HepG2 (cell line): Measurements from ENCODE around the gene HSP90AA1. TPM values are rescaled to one million over a fixed set of nuclear protein-coding genes. Genes with fewer than 3 reads are reported as not detected.

Experiments used
- BRD4 ChIP-seq: sonication (generic); formaldehyde crosslinking; IDR thresholded peaks from 2 replicates; pipeline ENCODE4 v1.4.0; 2020; ENCODE audit warnings: missing genetic modification reagents
- EHMT2 ChIP-seq: fragments of 200-600 bp; sonication (generic); IDR thresholded peaks from 2 replicates; pipeline ENCODE4 v1.7.0; 2017; ENCODE audit warnings: antibody characterized with exemption, low read depth, low read length, borderline replicate concordance
- GTF2F1 ChIP-seq: fragments of 150-350 bp; IDR thresholded peaks from 2 replicates; pipeline ENCODE4 v1.6.1; 2014; ENCODE audit warnings: low read length
- HDAC1 ChIP-seq: sonication (generic); formaldehyde crosslinking; IDR thresholded peaks from 2 replicates; pipeline ENCODE4 v1.5.1; 2020; ENCODE audit warnings: mild to moderate bottlenecking, missing genetic modification reagents
- IKZF4 ChIP-seq: sonication (generic); formaldehyde crosslinking; IDR thresholded peaks from 2 replicates; pipeline ENCODE4 v1.5.1; 2020; ENCODE audit warnings: borderline replicate concordance, mild to moderate bottlenecking, low read depth, missing genetic modification reagents; ENCODE audit errors: not compliant biosample characterization
- MTA3 ChIP-seq: sonication (generic); formaldehyde crosslinking; IDR thresholded peaks from 2 replicates; pipeline ENCODE4 v1.4.0; 2020; ENCODE audit warnings: missing genetic modification reagents
- RAD51 ChIP-seq: fragments of 450-650 bp; IDR thresholded peaks from 2 replicates; pipeline ENCODE4 v1.6.1; 2016; ENCODE audit warnings: borderline replicate concordance
- RBM39 ChIP-seq: fragments of 200-400 bp; formaldehyde crosslinking; IDR thresholded peaks from one replicate; pipeline ENCODE4 v1.6.1; 2018; ENCODE audit warnings: antibody characterized with exemption, mild to moderate bottlenecking, low read depth, low read length; ENCODE audit not compliant: poor library complexity, severe bottlenecking
- RCOR2 ChIP-seq: IDR thresholded peaks from 2 replicates; pipeline ENCODE4 v1.6.1; 2016; ENCODE audit warnings: missing biosample characterization, missing genetic modification reagents
- ZNF160 ChIP-seq: sonication (generic); formaldehyde crosslinking; IDR thresholded peaks from 2 replicates; pipeline ENCODE4 v1.8.0; 2022; ENCODE audit warnings: mild to moderate bottlenecking, inconsistent platforms, missing genetic modification reagents
- ZNF780A ChIP-seq: sonication (generic); formaldehyde crosslinking; IDR thresholded peaks from 2 replicates; pipeline ENCODE4 v1.8.0; 2022; ENCODE audit warnings: mild to moderate bottlenecking, missing genetic modification reagents, moderate library complexity
- ZNF781 ChIP-seq: sonication (generic); formaldehyde crosslinking; IDR thresholded peaks from 2 replicates; pipeline ENCODE4 v1.5.1; 2020; ENCODE audit warnings: borderline replicate concordance, mild to moderate bottlenecking, missing genetic modification reagents; ENCODE audit errors: not compliant biosample characterization
- ZNF792 ChIP-seq: IDR thresholded peaks from 2 replicates; pipeline ENCODE4 v1.6.1; 2016
- polyA plus RNA-seq, 8 experiments: library from polyadenylated mRNA; depleted of rRNA in 3 of 8; stranded (reverse) in 7 of 8; unstranded in 1 of 8; fragments of >200 nt; fragmentation: Illumina TruSeq in 4 of 8; extraction: Trizol in 4 of 8; gene quantifications; 2 replicates each; pipeline versions ENCODE4 v1.2.1 to v1.2.3, GENCODE V29; 2011 to 2016; ENCODE audit warnings: low read depth in 4 of 8, missing spikeins in 1 of 8, mixed read lengths in 1 of 8; ENCODE audit not compliant: insufficient read depth in 1 of 8
- total RNA-seq, 5 experiments: library from RNA; depleted of rRNA; stranded (reverse); fragments of >200 nt; fragmentation: Illumina TruSeq; extraction: Trizol; gene quantifications; 2 replicates each; pipeline ENCODE4 v1.2.3, GENCODE V29; 2016; ENCODE audit warnings: low read depth in 1 of 5
- TF ChIP-seq, protein P1 (sequence below): sonication (generic); formaldehyde crosslinking; IDR thresholded peaks from 2 replicates; pipeline ENCODE4 v1.4.0; 2020; ENCODE audit warnings: mild to moderate bottlenecking, low read depth, missing genetic modification reagents
- TF ChIP-seq, protein P2 (sequence below): sonication (generic); formaldehyde crosslinking; IDR thresholded peaks from 2 replicates; pipeline ENCODE4 v1.4.0; 2020; ENCODE audit warnings: low read depth, missing genetic modification reagents

HSP90AA1 gene
- total and polyA plus RNA-seq, 2 of the 13 experiments (the other 11 are each of a cell fraction or from before 2014, with no cell fraction given) = 262 to 636 TPM

DNA sequence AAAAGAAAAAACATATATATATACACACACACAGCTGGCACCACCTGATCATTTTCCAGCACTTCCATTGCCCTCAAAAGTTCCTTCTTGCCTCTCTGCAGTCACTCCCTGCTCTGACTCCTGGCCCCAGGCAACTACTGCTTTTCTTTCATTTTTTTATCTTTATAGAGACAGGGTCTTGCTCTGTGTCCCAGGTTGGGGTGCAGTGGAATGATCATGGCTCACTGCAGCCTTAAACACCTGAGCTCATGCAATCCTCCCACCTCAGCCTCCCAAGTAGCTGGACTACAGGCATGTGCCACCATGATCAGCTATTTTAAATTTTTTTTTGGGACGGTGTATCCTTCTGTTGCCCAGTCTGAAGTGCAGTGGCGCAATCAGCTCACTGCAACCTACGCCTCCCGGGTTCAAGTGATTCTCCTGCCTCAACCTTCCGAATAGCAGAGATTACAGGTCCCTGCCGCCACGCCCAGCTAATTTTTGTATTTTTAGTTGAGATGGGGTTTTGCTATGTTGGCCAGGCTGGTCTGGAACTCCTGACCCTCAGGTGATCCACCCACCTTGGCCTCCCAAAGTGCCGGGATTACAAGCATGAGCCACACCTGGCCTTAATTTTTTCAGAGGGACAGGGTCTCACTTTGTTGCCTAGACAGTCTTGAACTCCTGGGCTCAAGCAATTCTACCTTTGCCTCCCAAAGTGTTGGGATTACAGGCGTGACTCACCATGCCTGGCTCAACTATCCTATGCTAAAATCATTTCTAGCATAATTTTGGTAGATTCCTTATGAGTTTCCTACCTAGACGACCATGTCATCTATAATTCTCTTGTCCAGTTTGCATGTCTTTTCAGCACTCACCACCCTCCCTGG lies 7.8 kb downstream of the HSP90AA1 start (continued):
- TF ChIP-seq ZNF781 (CRISPR knock-in tag) (no peak), GTF2F1 (no peak), RBM39 (no peak), ZNF792 (CRISPR knock-in tag) (no peak), EHMT2 (no peak), ZNF780A (CRISPR knock-in tag) (no peak), ZNF160 (CRISPR knock-in tag) (no peak), IKZF4 (CRISPR knock-in tag) (no peak), BRD4 (no peak), RCOR2 (CRISPR knock-in tag) (no peak), RAD51 (no peak), HDAC1 (CRISPR knock-in tag) (no peak), MTA3 (no peak)
- TF ChIP-seq, protein P1, sequence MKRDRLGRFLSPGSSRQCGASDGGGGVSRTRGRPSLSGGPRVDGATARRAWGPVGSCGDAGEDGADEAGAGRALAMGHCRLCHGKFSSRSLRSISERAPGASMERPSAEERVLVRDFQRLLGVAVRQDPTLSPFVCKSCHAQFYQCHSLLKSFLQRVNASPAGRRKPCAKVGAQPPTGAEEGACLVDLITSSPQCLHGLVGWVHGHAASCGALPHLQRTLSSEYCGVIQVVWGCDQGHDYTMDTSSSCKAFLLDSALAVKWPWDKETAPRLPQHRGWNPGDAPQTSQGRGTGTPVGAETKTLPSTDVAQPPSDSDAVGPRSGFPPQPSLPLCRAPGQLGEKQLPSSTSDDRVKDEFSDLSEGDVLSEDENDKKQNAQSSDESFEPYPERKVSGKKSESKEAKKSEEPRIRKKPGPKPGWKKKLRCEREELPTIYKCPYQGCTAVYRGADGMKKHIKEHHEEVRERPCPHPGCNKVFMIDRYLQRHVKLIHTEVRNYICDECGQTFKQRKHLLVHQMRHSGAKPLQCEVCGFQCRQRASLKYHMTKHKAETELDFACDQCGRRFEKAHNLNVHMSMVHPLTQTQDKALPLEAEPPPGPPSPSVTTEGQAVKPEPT (CRISPR knock-in tag) = no peak
- TF ChIP-seq, protein P2, sequence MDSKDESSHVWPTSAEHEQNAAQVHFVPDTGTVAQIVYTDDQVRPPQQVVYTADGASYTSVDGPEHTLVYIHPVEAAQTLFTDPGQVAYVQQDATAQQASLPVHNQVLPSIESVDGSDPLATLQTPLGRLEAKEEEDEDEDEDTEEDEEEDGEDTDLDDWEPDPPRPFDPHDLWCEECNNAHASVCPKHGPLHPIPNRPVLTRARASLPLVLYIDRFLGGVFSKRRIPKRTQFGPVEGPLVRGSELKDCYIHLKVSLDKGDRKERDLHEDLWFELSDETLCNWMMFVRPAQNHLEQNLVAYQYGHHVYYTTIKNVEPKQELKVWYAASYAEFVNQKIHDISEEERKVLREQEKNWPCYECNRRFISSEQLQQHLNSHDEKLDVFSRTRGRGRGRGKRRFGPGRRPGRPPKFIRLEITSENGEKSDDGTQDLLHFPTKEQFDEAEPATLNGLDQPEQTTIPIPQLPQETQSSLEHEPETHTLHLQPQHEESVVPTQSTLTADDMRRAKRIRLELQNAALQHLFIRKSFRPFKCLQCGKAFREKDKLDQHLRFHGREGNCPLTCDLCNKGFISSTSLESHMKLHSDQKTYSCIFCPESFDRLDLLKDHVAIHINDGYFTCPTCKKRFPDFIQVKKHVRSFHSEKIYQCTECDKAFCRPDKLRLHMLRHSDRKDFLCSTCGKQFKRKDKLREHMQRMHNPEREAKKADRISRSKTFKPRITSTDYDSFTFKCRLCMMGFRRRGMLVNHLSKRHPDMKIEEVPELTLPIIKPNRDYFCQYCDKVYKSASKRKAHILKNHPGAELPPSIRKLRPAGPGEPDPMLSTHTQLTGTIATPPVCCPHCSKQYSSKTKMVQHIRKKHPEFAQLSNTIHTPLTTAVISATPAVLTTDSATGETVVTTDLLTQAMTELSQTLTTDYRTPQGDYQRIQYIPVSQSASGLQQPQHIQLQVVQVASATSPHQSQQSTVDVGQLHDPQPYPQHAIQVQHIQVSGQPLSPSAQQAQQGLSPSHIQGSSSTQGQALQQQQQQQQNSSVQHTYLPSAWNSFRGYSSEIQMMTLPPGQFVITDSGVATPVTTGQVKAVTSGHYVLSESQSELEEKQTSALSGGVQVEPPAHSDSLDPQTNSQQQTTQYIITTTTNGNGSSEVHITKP (CRISPR knock-in tag) = no peak
